K562 (cell line): ENCODE measurements around the gene KASH5. TPM values are rescaled to one million over a fixed set of nuclear protein-coding genes. Genes with fewer than 3 reads are reported as not detected.

Experiments used
- ATAC-seq: fragments of 200-7000 bp; cut with Tn5 transposase; 3 replicates; pipeline ENCODE4 v1.9.1; 2020; ENCODE audit warnings: moderate library complexity
- BruUV-seq: library from RNA; stranded (reverse); fragments of 400-500 nt; replicated peaks from 2 replicates; lab custom pipeline; 2021; lab: Mats Ljungman, UMichigan
- CTCF ChIA-PET: fragments of 300-600 bp; formaldehyde crosslinking; extraction: SDS; loops from one replicate; lab custom pipeline; 2021; ENCODE audit warnings: low intra/inter-chr PET ratio; lab: Yijun Ruan, JAX
- POLR2A ChIA-PET: fragments of 300-600, 350-650 bp; sonication (Branson Sonifier 250); formaldehyde crosslinking; extraction: SDS; loops from one replicate; lab custom pipeline; 2021; ENCODE audit warnings: antibody characterized with exemption, inconsistent platforms; lab: Yijun Ruan, JAX
- DNase-seq, 4 experiments: peaks; one replicate each; pipeline versions ENCODE4 v3.0.0 to v3.0.0-alpha.2; 2011 to 2018; ENCODE audit warnings: low spot score in 3 of 4, mixed read lengths in 3 of 4; ENCODE audit errors: extremely low read depth in 1 of 4
- FAIRE-seq: peaks from 2 replicates; lab custom pipeline; 2011; peaks lifted over from hg19 to GRCh38; lab: Jason Lieb, UNC
- H2AFZ ChIP-seq: 2 replicates; pipeline ENCODE4 v1.6.0; 2011; ENCODE audit warnings: low read depth, low read length, control low read depth, inconsistent platforms
- H3K27ac ChIP-seq: fragments of 200-600 bp; 3 replicates; pipeline ENCODE4 v1.8.0; 2011; ENCODE audit warnings: low read depth, mild to moderate bottlenecking, control low read depth, inconsistent platforms, low read length, moderate library complexity, mixed read lengths; ENCODE audit errors: extremely low read depth
- H3K27me3 ChIP-seq, 2 experiments: fragments of 300-600 bp in 1 of 2; 2 replicates in 1 of 2; 3 replicates in 1 of 2; pipeline versions ENCODE4 v1.6.0 to v1.8.0; 2011; ENCODE audit warnings: inconsistent platforms in 2 of 2, low read length in 2 of 2, mild to moderate bottlenecking in 1 of 2, mixed read lengths in 1 of 2, moderate library complexity in 1 of 2; ENCODE audit not compliant: control insufficient read depth in 2 of 2, insufficient read depth in 2 of 2
- H3K36me3 ChIP-seq: fragments of 300-600 bp; 3 replicates; pipeline ENCODE4 v1.8.0; 2011; ENCODE audit warnings: mild to moderate bottlenecking, low read length, inconsistent platforms; ENCODE audit not compliant: control insufficient read depth, insufficient read depth
- H3K4me1 ChIP-seq, 2 experiments: fragments of 200-600 bp in 1 of 2; replicated peaks in 1 of 2; 2 replicates in 1 of 2; 3 replicates in 1 of 2; pipeline versions ENCODE4 v1.5.1 to v1.8.0; 2011; ENCODE audit warnings: inconsistent platforms in 2 of 2, low read length in 2 of 2, mild to moderate bottlenecking in 1 of 2, mixed read lengths in 1 of 2, moderate library complexity in 1 of 2; ENCODE audit not compliant: control insufficient read depth in 2 of 2, insufficient read depth in 2 of 2
- H3K4me2 ChIP-seq: 2 replicates; pipeline ENCODE4 v1.6.1; 2011; ENCODE audit warnings: low read length, control low read depth, inconsistent platforms, mixed read lengths; ENCODE audit not compliant: insufficient read depth
- H3K4me3 ChIP-seq: fragments of 200-600 bp; sonication (generic), shearing (Covaris generic); 2 replicates; pipeline ENCODE4 v1.5.1; 2016; ENCODE audit warnings: control low read depth, inconsistent platforms
- H3K79me2 ChIP-seq: fragments of 200-600 bp; 3 replicates; pipeline ENCODE4 v1.8.0; 2011; ENCODE audit warnings: low read length, inconsistent platforms; ENCODE audit not compliant: control insufficient read depth, insufficient read depth
- H3K9ac ChIP-seq, 2 experiments: 2 replicates each; pipeline versions ENCODE4 v1.6.0 to v1.6.1; 2011; ENCODE audit warnings: low read depth in 2 of 2, low read length in 2 of 2, control low read depth in 1 of 2, inconsistent platforms in 1 of 2, mild to moderate bottlenecking in 1 of 2, mixed read lengths in 1 of 2; ENCODE audit not compliant: insufficient read depth in 1 of 2
- H3K9me1 ChIP-seq: one replicate; pipeline ENCODE4 v1.6.0; 2011; ENCODE audit warnings: inconsistent platforms, mild to moderate bottlenecking, low read length, moderate library complexity; ENCODE audit not compliant: control insufficient read depth, insufficient read depth
- H3K9me3 ChIP-seq: replicated peaks from 2 replicates; pipeline ENCODE4 v1.5.1; 2011; ENCODE audit warnings: low read depth, low read length, inconsistent platforms; ENCODE audit not compliant: control insufficient read depth, insufficient read depth
- H4K20me1 ChIP-seq: replicated peaks from 2 replicates; pipeline ENCODE4 v1.6.1; 2011; ENCODE audit warnings: low read length, inconsistent platforms, mixed read lengths; ENCODE audit not compliant: control insufficient read depth, insufficient read depth
- CSDE1 ChIP-seq, 2 experiments: fragments of 450-650 bp; IDR thresholded peaks; 2 replicates each; pipeline ENCODE4 v1.6.1; 2016; ENCODE audit warnings: mild to moderate bottlenecking in 1 of 2
- CTCF ChIP-seq, 3 experiments: IDR thresholded peaks in 2 of 3; conservative IDR thresholded peaks in 1 of 3; 2 replicates each; pipeline ENCODE4 v1.5.1; 2011 to 2012; ENCODE audit warnings: low read length in 3 of 3, mild to moderate bottlenecking in 3 of 3, control low read depth in 2 of 3, improper control_type of control experiment in 1 of 3, inconsistent platforms in 1 of 3, low read depth in 1 of 3, mixed read lengths in 1 of 3, moderate library complexity in 1 of 3; ENCODE audit not compliant: insufficient read depth in 2 of 3
- E4F1 ChIP-seq: fragments of 250-450 bp; sonication (Bioruptor Pico); IDR thresholded peaks from 2 replicates; pipeline ENCODE4 v1.5.0; 2021; ENCODE audit warnings: mild to moderate bottlenecking, borderline replicate concordance
- GATA2 ChIP-seq: sonication (generic); formaldehyde crosslinking; IDR thresholded peaks from 2 replicates; pipeline ENCODE4 v1.4.0; 2020; ENCODE audit warnings: mild to moderate bottlenecking, missing genetic modification reagents
- KLF16 ChIP-seq: IDR thresholded peaks from 2 replicates; pipeline ENCODE4 v1.6.1; 2016; ENCODE audit warnings: antibody characterized with exemption
- PCBP2 ChIP-seq: fragments of 200-400 bp; formaldehyde crosslinking; IDR thresholded peaks from 2 replicates; pipeline ENCODE4 v1.6.1; 2018; ENCODE audit warnings: low read length, low read depth, mild to moderate bottlenecking, moderate library complexity; ENCODE audit not compliant: poor library complexity, severe bottlenecking
- TAL1 ChIP-seq: fragments of 450-650 bp; IDR thresholded peaks from 2 replicates; pipeline ENCODE4 v1.6.1; 2016; ENCODE audit warnings: mild to moderate bottlenecking
- ZNF24 ChIP-seq: fragments of 450-650 bp; IDR thresholded peaks from 2 replicates; pipeline ENCODE4 v1.6.1; 2016
- ZNF449 ChIP-seq: fragments of 250-450 bp; sonication (Bioruptor Pico); IDR thresholded peaks from 2 replicates; pipeline ENCODE4 v1.8.0; 2022; ENCODE audit warnings: moderate library complexity, mild to moderate bottlenecking, inconsistent platforms
- ZNF512 ChIP-seq: IDR thresholded peaks from 2 replicates; pipeline ENCODE4 v1.6.1; 2016; ENCODE audit warnings: missing genetic modification characterization, missing compliant biosample characterization
- ZNF740 ChIP-seq, 3 experiments: fragments of 200-800 bp in 1 of 3; sonication (Bioruptor generic) in 1 of 3; sonication (generic) in 1 of 3; formaldehyde crosslinking in 1 of 3; IDR thresholded peaks; 2 replicates each; pipeline versions ENCODE4 v1.6.1 to v1.8.0; 2016 to 2022; ENCODE audit warnings: mild to moderate bottlenecking in 2 of 3, missing compliant biosample characterization in 2 of 3, missing genetic modification characterization in 2 of 3, missing genetic modification reagents in 1 of 3
- WGBS: fragments of 100-300 bp; shearing (Covaris generic); methylation state at CpG from one replicate; pipeline ENCODE4 v1.1.6; 2016; ENCODE audit warnings: low coverage, mixed read lengths; ENCODE audit not compliant: insufficient coverage; ENCODE audit errors: missing lambda C conversion rate; 5-methylcytosine and 5-hydroxymethylcytosine counted together
- in situ Hi-C: fragments of 300-500 bp; cut with MboI; formaldehyde crosslinking; loops from 4 replicates; pipeline ENCODE4 v1.15.0; 2018; ENCODE audit warnings: inconsistent platforms, mixed read lengths
- intact Hi-C: fragments of 100-400 bp; cut with micrococcal nuclease; formaldehyde crosslinking; loops from 2 replicates; pipeline ENCODE4 v1.14.2; 2022
- polyA plus RNA-seq, 8 experiments: library from polyadenylated mRNA; depleted of rRNA in 4 of 8; stranded (reverse) in 5 of 8; unstranded in 3 of 8; fragments of >200 nt; fragmentation: Nextera tagmentation in 2 of 8; fragmentation: Illumina TruSeq in 1 of 8; extraction: Ambion mirVana in 2 of 8; extraction: Trizol in 1 of 8; gene quantifications; 2 replicates each; pipeline versions ENCODE4 v1.2.1 to v1.2.3, GENCODE V29; 2011 to 2014; ENCODE audit warnings: inconsistent platforms in 1 of 8, missing spikeins in 1 of 8
- total RNA-seq, 7 experiments: library from RNA; depleted of rRNA in 6 of 7; stranded (reverse); fragments of >200 nt in 6 of 7; fragmentation: Illumina TruSeq in 2 of 7; extraction: Trizol in 2 of 7; gene quantifications; 2 replicates each; pipeline versions ENCODE4 v1.2.1 to v1.2.3, GENCODE V29; 2011 to 2021; ENCODE audit warnings: low replicate concordance in 1 of 7

The KASH5 gene
- total and polyA plus RNA-seq, 9 of the 15 experiments (the other 6 are each of a cell fraction or from before 2014, with no cell fraction given), result 0.07 to 0.84 (median 0.34) TPM; not detected in 1

- ChIA-PET POLR2A (interaction anchor here (0.6 to 1.0 kb wide), 4 partner anchors 20 to 873 kb away, joined by 3 to 5 read pairs (median 3); partner anchors contain the start of gene GFY), CTCF (no interaction called here)
- H3K9me3 ChIP-seq, result no peaks in the 10 kb centered on the region
- DNase-seq, result peak; percentile 48 to 68 (median 50)
- no peaks in the 10 kb centered on the region for H3K27me3 ChIP-seq
- in situ Hi-C loops (no loop called here), intact Hi-C loops (no loop called here)
- peaks cover 17% of the 10 kb centered on the region; the same call in 1 of the 3 replicates for H3K36me3 ChIP-seq
- ATAC-seq, result peak; percentile 53
- H3K9ac ChIP-seq, result peak overlapping the region; percentile 21 to 66
- no peak for FAIRE-seq
- H4K20me1 ChIP-seq, result no peaks in the 10 kb centered on the region
- H3K9me1 ChIP-seq, result no peaks in the 10 kb centered on the region
- H3K4me2 ChIP-seq, result peak overlapping the region; percentile 75
- BruUV-seq, result TSS peak; percentile 52
- peak overlapping the region; percentile 66; the same call in 2 of the 3 replicates for H3K27ac ChIP-seq
- H3K4me3 ChIP-seq, result peak overlapping the region; percentile 34
- WGBS, result 77% methylated on average over 40 of the region's 47 CpGs
- H2AFZ ChIP-seq, result peak overlapping the region; percentile 87; the same call in 1 of the 2 replicates
- no peaks in the 10 kb centered on the region for H3K79me2 ChIP-seq
- peaks cover 37 to 58% of the 10 kb centered on the region in 2 experiments for H3K4me1 ChIP-seq
- TF ChIP-seq E4F1 (no peak), TAL1 (no peak), ZNF24 (no peak), PCBP2 (no peak), GATA2 (CRISPR knock-in tag) (no peak), ZNF449 (no peak), CTCF (IDR thresholded peaks at IDR 0.05 in 2 of 3, conservative IDR thresholded peaks at IDR 0.05 in 1 of 3; ENCODE audit: insufficient read depth in 2 of 3, low read depth in 1 of 3, low read length in 3 of 3) (no peak), ZNF512 (tag) (no peak), ZNF740 (CRISPR knock-in tag; IDR thresholded peaks at IDR 0.05) (no peak), ZNF740 (tag; IDR thresholded peaks at IDR 0.05) (peak in 1 of 2 experiments; percentile 31; a peak in 1 of 4 replicates), KLF16 (no peak), CSDE1 (IDR thresholded peaks at IDR 0.05) (no peak)
Observed at GRCh38 chr19:49339301-49340068, 48.6 kb upstream of the KASH5 start.
